ENCODE measurements around the gene CACNA1I.
A peak's percentile ranks its signal among the peaks of the same experiment; 100 is the strongest.

The CACNA1I gene

DNA sequence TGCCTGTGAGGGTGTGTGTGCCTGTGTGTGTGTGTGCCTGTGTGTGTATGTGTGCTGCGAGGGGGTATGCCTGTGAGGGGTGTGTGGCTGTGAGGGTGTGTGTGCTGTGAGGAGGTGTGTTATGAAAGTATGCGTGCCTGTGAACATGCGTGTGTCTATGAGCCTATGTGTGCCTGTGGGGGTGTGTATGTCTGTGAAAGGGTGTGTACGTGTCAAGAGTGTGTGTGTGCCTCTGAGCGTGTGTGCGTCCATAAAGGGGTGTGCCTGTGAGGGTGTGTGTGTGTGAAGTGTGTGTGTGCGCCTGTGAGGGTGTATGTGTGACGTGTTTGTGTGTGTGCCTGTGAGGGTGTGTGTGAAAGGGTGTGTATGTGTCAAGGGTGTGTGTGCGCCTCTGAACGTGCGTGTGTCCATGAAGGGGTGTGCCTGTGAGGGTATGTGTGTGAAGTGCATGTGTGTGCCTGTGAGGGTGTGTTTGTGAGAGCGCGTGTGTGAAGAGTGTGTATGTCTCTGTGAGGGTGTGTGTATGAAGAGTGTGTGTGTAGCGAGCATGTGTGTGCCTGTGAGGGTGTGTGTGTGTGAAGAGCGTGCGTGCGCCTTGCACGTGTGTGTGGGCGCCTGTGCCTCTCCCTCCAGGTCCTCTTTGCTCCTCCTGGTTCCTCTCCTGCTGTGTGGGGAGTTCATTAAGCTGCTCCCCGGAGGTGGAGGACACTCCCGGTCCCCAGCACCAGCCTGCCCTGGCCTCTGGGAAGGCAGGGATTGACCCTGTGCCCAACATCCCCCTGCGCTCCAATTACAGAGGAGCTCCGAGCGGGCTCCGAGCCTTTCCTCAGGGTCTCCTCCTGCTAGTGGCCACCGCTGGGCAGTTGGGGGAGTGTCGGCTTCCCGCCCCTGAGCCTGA, 53.3 kb downstream of the CACNA1I start:
- DNase-seq (ENCODE audit: low spot score): no peak

DNA sequence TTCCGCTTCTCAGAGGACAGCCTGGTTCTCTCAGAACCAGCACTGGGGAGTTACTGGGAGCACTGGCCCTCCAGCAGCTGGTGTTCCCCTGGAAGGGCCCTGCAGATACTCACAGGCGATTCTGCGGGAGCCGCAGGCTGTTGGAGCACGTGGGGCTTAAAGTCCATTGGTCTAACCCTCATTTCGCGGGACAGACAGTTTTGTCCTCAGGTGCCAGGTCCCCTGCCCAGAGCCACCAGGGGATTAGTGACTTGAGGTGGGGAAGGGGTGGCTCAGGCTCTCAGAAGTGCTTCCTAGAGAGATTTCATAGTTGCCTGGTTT, 53.9 kb downstream of the CACNA1I start:
- DNase-seq (ENCODE audit: low spot score): peak; percentile 39

DNA sequence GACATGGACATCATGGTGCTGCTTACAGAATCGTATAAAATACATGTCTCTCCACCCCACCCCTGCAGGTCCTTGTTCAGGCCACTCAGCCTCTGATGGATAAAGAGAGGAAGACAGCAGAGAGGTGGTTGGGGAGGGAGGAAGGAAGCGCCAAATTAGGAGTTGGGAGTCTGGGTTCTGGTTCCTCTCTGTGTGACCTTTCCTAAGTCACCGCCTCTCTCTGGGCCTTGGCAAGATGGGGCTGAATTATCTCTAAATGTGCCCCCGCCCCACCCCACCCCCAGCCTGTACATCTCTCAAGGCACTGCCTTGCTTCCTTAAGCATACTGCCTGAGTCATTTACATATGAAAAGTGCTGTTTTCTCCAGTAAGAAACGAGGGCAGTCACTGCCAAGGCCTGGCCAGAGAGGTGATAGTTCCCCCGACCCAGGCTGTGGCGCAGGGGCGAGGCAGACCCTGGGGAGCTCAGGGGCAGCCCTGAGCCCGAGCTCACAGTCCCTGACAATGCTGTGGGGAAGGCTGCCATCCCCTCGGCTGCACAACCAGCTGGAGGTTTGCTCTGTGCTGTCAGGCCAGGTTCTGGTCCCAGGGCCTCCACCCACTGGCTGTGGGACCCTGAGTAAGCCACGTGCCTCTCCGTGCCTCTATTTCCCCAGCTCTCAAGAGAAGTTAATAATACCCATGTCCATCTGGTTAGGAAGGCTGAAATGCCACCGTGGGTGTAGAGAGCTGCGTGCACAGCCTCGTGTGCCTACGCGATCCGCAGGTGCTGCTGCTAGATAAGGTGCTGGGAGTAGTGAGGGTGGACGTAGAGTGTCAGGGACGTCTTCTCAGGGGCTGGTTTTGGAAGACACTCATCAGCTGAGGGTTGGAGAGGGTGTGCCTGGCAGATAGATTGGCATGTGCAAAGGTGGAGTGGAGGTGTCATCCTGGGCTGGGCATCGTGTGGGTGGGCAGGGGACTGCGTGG, 55.3 kb downstream of the CACNA1I start:
- DNase-seq (ENCODE audit: low spot score): no peak

DNA sequence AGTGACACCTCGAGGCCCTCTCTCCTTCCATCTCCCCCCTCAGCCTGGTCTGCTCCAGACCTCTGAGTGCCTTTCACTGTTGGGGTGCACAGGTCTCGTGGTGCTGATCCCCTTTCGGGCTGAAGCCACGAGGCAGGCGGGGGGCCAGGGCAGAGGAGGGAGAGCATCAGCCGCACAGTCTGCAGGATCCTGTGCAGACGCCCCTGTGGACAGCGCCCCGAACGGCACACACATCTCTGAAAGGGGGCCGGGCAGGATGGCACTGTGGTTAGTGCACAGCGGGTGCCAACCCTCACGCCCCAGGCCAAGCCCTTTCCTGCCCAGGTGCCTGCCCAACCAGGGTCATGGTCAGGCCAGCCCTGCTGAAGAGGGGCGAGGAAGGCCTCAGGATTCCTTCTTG, 56.7 kb downstream of the CACNA1I start:
- DNase-seq (ENCODE audit: low spot score): no peak

DNA sequence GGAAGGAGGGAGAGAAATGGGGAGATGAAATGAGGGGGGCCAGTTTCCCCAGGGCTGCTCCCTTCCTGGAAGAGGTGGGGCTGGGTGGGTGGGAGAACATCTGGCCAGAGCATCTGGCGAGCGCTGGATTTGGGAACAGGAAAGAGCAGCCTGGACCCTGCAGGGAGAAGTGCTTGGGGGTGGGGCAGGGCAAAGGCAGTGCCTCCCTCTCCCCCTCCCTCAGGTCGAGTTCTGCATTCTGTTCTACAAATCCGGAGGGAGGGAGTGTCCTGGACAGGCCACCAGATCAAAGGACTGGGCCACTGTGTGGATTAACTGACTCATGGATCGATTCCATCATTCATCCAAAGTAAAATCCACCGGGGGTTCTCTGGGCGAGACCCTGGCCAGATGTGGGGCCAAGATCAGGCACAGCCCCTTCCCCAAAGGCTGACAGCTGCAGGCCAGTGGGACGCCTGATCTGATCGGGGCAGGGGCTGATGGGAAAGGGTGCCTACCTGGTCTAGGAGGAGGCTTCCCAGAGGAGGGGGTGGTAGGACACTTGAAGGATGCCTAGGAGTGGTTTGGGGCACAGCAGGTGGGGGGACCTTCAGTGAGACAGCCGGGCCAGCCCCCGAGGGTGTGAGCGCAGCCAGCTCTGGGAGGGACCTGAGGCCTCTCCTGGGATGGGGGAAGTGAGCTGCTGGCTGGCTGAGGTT, 57.5 kb downstream of the CACNA1I start:
- DNase-seq (ENCODE audit: low spot score): no peak

DNA sequence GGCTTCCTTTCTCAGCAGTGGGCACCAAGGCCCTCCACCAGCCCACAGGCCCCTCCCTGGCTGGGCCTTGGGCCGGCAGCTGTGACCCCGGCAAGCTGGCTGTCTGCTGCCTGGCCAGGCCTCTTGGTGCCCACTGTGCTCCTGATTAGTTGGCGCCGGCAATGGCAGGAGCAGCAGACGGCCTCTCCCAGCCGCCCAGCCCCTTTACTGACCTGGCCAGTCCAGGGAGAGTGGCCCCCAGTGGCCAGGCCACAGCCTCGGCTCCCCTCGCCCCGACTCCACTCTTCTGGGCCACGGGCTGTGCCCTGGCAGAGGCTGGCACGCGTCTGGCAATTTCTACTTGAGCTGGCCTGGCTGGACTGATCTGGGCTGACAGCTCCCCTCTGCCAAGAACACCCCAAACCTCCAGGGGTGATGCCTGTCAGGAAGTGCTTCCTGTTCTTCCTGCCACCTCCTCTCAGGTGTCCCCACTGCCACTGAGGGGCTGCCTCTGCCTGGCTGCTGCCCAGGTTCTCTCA, 58.1 kb downstream of the CACNA1I start:
- no peak for DNase-seq (ENCODE audit: low spot score)

DNA sequence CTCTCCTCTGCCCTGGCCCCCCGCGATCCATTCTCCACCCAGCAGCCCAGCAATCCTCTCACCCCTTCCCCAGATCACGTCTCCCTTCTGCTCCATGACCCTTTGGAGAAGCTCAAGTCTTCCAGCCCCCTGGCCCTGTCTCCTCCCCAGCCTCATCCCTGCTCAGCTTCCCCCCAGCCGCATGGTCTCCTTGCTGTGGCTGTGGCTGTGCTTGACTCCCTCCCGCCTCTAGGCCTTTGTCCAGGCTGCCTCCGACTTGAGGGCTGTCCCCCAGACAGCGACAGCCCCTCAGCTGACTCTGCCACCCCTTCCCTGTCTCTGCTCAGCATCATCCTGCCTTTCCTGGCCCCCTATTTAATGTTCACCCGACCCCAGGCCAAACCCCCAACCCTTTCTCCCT, 59.3 kb downstream of the CACNA1I start:
- no peak for DNase-seq (ENCODE audit: low spot score)

DNA sequence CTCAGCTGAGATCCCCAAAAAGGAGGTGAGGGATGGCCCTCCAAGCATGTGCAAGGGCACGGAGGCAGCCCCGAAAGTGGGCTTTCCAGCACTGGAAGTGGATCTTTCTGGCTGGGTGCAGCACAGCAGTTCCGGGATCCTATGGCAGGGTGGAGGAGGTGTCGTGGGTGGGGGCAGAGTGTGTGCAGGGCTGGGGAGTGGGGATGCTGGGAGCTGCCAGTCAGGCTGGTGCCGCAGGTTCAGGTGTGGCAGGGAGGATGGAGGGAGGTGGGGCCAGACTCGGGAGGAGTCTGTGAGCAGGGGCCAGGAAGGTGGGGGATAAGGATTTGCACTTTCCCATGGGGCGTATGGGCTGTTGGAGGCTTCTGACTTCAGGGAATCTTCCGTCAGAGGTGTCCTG, 60.2 kb downstream of the CACNA1I start:
- DNase-seq (ENCODE audit: low spot score): no peak

DNA sequence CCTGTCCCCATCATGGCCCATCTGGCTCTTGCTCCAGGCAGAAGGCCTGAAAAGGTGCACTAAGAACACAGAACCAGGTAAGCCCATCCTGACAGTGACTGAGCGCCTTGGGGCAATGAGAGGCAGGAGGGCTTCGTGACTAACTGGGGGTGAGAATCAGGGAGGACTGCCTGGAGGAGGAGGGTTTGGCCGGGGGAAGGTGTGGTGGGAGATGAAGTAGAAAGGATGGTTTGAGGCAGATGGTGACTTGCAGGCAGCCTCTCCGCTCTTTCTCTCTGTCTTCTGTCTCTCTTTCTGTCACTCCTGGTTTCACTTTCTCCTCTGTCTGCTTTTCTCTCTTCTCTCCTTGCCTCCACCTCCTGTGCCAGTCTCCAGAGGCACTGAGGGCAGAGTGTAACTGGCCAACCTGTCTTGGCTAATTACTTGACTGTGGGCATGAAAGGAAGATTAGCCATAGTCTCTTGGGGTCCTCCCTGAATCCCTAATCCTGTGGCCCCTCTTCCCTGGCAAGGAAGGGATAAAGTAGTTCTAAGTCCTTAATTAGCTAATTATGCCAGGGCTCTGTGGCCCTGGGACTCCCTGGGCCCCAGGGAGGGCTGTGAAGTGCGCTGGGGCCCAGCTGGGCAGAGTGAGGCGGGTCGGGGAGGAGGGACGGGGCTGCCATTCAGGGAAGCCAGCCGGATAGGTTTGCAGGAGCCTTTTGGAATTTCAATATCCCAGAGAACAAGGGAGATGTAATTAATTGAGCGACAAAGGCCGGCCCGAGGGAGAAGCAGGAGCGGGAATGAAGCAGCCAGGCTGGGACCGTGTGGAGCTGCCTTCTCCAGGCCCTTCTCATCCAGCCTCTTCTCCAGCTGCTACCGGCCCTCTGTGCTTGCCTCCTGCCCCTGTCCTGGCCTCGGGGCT, 61.1 kb downstream of the CACNA1I start:
- DNase-seq (ENCODE audit: low spot score): no peak

DNA sequence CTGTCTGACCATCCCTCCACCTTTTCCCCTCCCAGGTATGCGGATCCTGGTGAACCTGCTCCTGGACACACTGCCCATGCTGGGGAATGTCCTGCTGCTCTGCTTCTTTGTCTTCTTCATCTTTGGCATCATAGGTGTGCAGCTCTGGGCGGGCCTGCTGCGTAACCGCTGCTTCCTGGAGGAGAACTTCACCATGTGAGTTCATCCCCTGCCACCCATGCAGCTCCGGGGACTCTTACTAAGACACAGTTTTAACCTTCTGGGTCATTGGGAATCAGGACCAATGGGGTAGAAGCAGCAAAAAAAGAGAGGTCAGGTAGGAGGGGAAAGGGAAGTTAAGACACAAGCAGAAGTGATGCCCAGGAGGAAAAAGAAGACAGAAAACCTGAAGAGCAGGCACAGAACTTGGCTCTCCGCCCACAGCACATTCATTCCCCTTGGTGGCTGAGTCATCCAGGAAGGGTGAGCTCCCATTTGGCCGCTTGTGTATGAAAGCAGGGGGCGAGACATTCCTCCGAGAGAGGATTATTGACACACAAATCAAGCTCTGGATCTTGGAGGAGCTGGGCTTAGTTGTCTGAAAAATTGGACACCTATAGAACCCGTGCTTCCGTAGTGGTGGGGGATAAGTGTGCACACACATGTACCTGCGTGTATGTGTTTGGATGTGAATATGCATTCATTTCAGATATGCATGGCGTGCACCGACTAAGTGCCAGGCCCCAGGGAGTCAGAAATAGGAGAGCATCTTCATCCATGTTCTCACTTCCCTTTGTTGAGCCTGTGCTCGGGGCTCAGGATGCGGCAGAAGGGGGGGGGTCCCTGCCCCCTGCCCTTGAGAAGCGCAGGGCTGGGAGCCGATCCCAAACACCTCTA, 64.2 kb downstream of the CACNA1I start:
- DNase-seq (ENCODE audit: low spot score): no peak

DNA sequence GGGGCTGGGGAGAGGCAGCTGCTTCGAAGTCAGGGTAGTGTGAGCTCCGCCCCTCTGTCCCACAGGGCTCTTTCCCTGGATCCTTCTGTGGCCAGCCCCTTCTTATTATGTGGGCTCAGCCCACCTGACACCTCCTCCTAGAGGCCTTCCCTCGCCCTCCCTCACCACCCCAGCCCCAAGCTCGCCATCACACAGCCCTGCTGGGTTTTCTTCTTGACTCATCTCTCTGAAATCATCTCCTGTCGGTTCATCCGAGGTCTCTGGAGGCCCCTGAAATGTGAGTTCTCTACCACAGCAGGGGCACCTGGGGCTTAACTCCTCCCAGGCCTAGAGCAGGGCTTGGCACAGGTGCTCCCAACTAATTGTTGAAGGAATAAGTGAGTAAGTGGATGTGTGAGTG, 65.2 kb downstream of the CACNA1I start:
- DNase-seq (ENCODE audit: low spot score): no peak

DNA sequence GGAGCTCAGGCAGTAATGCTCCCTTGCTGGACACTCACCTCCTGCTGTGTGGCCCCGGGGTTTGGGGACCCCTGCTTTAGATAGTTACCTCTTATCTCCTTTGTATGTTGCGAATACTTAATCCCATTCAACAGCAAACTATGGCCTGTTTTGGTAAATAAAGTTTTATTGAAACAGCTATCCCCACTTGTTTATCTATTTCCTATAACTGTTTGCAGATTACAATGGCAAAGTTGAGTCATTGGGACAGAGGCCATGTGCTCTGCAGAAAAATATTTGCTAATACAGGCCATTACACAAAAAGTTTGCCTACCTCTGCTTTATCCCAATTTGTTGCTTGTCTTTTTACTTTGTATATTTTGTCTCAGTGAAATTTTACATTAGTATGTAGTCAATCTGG, 68.4 kb downstream of the CACNA1I start:
- no peak for DNase-seq (ENCODE audit: low spot score)

DNA sequence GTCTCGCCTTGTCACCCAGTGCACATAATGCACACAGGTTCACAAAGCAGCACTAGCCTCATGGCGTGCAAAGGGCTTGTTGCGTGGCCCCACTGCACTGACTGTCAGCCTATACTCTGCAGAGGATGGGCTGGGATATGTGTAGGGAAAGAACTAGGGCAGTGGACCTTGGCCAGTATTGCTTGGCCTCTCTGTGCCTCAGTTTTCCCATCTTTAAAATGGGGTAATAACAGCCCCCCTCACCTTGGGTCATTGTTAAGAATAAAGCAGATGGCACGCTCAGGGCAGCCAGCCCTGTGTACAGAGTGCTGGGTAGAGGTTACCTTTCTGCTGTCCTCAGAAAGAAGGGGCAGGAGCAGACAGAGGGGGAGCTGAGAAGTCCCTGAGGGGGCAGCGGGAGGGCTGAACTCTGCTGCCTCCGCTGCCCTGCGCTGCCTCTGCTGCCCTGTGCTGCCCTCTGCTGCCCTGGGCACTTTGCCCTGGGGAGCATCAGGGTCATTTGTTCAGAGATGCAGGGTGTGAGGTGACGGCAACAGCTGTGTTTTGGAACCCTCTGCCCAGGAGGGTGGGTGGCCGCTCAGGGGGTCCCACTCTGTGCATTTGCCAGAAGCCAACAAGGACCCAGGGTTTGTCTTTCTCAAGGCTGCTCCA, 71.2 kb downstream of the CACNA1I start:
- no peak for DNase-seq (ENCODE audit: low spot score)

DNA sequence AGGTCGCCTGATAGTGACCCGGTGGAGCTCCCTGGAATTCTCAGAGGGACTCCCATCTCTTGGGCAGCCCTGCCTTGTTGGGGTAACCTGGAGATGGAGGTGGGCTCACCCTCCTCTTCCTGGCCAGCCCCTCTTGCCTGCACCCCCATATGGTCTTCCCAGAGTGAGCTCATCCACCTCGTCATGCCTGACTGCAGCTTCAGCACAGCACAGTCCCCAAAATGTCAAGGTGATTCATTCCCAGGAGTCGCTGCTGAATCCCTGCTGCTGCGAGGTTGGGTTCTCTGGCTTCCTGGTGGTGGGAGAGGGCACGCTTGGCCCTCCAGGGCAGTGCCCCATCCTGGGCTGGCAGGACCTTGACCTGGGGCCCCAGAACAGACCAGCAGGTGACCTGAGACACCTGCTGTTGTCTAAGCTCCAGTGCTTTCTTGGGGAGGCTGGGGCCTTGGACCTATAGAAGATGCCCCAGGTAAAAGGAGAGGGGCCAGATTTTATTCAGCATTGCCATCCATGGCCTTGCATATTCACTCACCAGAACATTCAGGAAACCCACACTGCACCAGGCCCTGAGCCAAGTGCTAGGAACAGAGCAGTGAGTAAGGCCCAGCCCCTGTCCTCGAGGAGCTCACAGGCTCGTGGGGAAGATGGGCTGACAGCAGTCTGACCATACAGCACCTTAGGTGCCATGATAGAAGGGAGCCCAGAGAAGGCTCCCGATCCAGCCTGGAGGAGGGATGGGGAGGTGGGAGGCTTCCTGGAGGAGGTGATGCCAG, 72.9 kb downstream of the CACNA1I start:
- DNase-seq (ENCODE audit: low spot score): no peak

DNA sequence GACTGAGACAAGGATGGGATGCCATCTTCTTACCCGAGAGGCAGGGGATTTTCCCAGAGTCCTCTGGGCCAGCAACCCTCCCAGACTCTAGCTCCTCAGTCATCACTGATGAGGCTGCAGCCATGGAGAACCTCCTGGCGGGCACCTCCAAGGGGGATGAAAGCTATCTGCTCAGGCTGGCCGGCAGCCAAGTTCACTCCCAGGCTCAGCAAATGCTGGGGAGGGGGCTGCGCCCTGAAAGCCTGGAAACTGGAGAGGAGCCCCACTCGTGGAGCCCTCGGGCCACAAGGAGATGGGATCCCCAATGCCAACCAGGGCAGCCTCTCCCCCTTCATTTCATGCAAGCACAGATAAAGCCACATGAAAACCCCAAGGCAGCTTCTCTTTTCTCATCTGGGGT, 75.0 kb downstream of the CACNA1I start:
- DNase-seq (ENCODE audit: low spot score): no peak

DNA sequence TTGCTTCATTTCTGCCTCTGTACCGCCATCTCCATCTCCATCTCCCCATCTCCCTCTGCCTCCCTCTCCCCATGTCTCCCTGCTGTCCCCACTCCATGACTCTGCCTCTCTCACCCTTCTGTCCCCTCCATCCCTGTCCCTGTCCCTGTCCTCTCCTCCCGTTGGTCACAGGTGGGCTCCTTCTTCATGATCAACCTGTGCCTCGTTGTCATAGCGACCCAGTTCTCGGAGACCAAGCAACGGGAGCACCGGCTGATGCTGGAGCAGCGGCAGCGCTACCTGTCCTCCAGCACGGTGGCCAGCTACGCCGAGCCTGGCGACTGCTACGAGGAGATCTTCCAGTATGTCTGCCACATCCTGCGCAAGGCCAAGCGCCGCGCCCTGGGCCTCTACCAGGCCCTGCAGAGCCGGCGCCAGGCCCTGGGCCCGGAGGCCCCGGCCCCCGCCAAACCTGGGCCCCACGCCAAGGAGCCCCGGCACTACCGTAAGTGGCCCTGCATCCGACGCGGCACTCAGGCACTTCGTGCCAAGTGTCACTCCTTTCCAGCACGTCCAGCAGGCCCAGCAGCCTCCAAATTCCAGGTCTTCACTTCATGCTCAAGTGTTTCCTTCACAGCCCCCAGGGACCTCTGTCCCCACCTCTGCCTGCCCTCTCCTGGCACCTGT, 76.0 kb downstream of the CACNA1I start:
- DNase-seq (ENCODE audit: low spot score): no peak

DNA sequence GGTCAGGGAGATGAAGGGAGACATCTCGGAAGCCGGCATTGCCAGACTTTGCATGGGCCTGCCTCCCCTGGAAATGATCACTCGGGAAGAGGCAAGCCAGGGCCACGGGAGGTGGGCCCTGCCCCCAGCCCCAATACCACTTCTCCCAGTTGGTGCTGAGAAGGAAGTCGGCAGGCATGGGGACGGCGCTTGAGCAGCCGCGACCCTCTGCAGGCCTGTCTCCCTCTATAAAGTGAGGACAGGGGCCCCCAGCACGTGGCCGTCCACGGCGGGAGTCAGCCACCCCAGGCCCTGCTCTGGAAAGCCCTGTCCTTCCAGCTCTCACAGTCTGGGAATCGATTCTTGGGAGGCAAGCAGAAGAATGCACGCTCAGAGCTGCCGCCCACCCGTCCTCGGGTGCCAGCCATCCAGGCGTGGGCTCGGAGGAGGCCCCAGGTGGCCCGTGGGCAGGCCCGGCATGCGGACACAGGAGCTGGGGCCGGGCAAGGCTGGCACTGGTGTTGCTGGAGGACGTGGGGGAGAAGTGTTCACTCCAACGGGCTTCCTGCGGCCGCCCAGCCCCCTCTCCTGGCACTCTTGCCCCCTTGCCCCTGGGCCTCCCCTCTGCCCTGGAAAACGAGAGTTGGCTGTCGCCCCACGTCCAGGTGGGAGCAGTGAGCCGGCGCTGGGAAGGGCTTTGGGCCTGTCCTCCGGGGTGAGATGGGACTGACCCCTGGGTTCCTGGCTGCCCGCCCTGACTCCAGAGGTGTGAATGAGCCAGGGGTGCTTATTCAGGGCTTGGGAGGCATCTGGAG, 77.5 kb downstream of the CACNA1I start:
- DNase-seq (ENCODE audit: low spot score): no peak

DNA sequence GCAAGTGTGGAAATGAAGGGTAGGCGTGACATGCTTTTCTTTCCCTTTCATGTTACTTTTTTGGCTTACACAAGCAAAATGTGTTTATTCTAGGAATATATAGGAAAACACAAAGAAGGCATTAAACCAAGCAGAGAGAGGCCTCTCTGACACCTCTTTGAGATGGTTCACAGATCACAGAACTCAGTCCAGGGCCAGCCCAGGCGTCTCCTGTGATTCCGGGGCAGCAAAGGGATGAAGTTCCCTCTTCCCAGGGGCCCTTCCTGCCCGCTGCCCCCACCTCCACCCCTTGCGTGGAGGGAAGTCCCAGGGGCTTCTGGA, 78.0 kb downstream of the CACNA1I start:
- DNase-seq (ENCODE audit: low spot score): no peak
